Vagina (tissue), 2 donors: ENCODE results near the gene HEXA.

Source experiments
- CTCF ChIP-seq, 3 experiments: fragments of 450-650 bp in 2 of 3; fragments of 200-600 bp in 1 of 3; sonication (generic) in 1 of 3; IDR thresholded peaks; one replicate each; pipeline ENCODE4 v1.5.1; 2017 to 2019; ENCODE audit warnings: antibody characterized with exemption in 3 of 3, mild to moderate bottlenecking in 2 of 3, moderate library complexity in 2 of 3
- POLR2AphosphoS5 ChIP-seq, 2 donors: sonication (generic); formaldehyde crosslinking; IDR thresholded peaks; one replicate each; pipeline ENCODE4 v1.9.0; 2017; ENCODE audit warnings: antibody characterized with exemption in 2 of 2, mild to moderate bottlenecking in 2 of 2, low read depth in 1 of 2; ENCODE audit not compliant: insufficient read depth in 1 of 2

GRCh38 chr15:72375846-72376581 is at the start of gene HEXA:
- TF ChIP-seq CTCF (IDR thresholded peaks at IDR 0.05) (no peak), POLR2AphosphoS5 (IDR thresholded peaks at IDR 0.05; ENCODE audit: insufficient read depth in 1 of 2, low read depth in 1 of 2) (peak; percentile 90 to 96)
